NCI-H1436 treated with DMSO at 0.1 percent for 48 hours (cell line): ENCODE measurements around the gene MRTFB.

ENCODE experiments used
- DNase-seq: peaks from one replicate; lab custom pipeline; 2025; lab: John Stamatoyannopoulos, UW

Gene MRTFB

GRCh38 chr16:14285513-14286367 is 214.6 kb downstream of the MRTFB start:
- peak; percentile 26 for DNase-seq

GRCh38 chr16:14286368-14287230 is 215.5 kb downstream of the MRTFB start:
- no peak for DNase-seq

GRCh38 chr16:14289692-14290340 is 218.7 kb downstream of the MRTFB start:
- DNase-seq = no peak

- no peak for DNase-seq
These were observed 220.2 kb downstream of the MRTFB start for GRCh38 chr16:14291286-14291685.

GRCh38 chr16:14292051-14292825 is 221.1 kb downstream of the MRTFB start:
- DNase-seq = no peak

GRCh38 chr16:14296663-14297062 is 225.5 kb downstream of the MRTFB start:
- DNase-seq = no peak

GRCh38 chr16:14298374-14299122 is 227.4 kb downstream of the MRTFB start:
- no peak for DNase-seq

GRCh38 chr16:14300705-14301168 is 229.6 kb downstream of the MRTFB start:
- DNase-seq = no peak

- no peak for DNase-seq
These were observed 230.3 kb downstream of the MRTFB start for GRCh38 chr16:14301169-14302030.

- no peak for DNase-seq
These were observed 230.9 kb downstream of the MRTFB start for GRCh38 chr16:14302031-14302398.

- DNase-seq = no peak
These were observed 231.5 kb downstream of the MRTFB start for GRCh38 chr16:14302399-14303181.

- no peak for DNase-seq
These were observed 232.1 kb downstream of the MRTFB start for GRCh38 chr16:14303182-14303618.

- no peak for DNase-seq
These were observed 232.7 kb downstream of the MRTFB start for GRCh38 chr16:14303639-14304394.

- DNase-seq = no peak
These were observed 233.9 kb downstream of the MRTFB start for GRCh38 chr16:14304891-14305460.

- no peak for DNase-seq
These were observed 235.5 kb downstream of the MRTFB start for GRCh38 chr16:14306485-14307058.

GRCh38 chr16:14307059-14307526 is 236.0 kb downstream of the MRTFB start:
- no peak for DNase-seq
